Middle frontal gyrus (tissue), 1 donor: ENCODE data around the gene SRSF9.
A peak's percentile ranks its signal among the peaks of the same experiment; 100 is the strongest.
"Not testable (repeated sequence)": the region's sequence is repeated elsewhere in the genome, so short reads cannot be mapped to it uniquely, and the experiment has no call there.

Experiments used
- DNase-seq: peaks from one replicate; pipeline ENCODE4 v3.0.0-alpha.2; 2015; ENCODE audit warnings: low spot score; ENCODE audit errors: extremely low spot score

Gene SRSF9, protein sequence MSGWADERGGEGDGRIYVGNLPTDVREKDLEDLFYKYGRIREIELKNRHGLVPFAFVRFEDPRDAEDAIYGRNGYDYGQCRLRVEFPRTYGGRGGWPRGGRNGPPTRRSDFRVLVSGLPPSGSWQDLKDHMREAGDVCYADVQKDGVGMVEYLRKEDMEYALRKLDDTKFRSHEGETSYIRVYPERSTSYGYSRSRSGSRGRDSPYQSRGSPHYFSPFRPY

DNA sequence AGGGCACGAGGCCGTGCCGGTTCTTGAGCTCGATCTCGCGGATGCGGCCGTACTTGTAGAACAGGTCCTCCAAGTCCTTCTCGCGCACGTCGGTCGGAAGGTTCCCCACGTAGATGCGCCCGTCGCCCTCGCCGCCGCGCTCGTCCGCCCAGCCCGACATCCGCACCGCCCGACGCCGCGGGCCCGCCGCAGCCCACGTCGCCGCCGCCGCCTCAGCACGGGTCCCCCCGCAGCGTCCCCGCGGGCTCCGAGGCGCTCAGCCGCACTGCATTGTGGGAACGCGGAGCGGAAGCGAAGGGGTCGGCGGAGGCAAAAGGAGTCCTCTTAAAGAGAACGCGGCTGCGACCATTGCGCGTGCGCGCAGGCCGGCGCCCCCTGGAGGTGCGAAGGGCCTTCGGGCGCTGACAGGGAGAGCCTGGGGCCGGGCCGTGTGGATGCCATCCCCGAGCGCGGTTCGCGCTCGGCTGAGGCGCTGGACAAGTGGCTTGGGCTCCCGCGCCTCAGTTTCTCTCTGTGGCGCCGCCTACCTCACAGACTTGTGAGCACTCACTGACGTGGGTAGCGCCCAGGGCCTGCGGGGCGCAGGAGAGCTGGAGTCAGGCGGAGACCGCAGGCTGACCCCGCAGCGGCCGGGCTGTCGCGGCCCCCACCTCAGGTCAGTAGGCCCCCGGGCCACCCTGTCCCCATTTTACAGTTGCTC is at the start of gene SRSF9:
Gene SRSF9 (minus strand): TSS at position 299 of the 700 bp plus-strand sequence. CDS start 139 bp downstream, at position 160.
- peak; percentile 93 for DNase-seq

- not testable (repeated sequence) for DNase-seq
Measured at GRCh38 chr12:120519324-120519723, 49.8 kb upstream of the SRSF9 start.

DNA sequence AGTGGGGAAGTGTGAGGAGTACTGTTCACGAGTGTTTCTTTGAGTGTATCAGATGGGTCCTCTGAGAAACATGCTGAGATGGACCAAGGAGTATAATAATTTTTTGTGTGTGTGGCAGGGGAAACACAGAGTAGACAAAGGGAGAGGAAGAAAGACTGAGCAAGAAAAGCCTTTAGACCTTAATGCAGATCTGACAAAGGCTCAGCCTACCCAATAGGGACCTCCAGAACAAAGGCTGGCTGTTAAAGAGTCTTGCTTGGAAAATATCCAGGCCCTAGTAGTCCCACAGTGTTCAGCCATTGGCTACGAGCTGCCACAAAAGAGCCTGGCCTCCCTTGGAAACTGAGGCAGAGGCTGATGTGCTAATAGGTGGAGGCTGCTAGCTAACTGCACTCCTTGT is 45.9 kb upstream of the SRSF9 start:
- no peak for DNase-seq

DNA sequence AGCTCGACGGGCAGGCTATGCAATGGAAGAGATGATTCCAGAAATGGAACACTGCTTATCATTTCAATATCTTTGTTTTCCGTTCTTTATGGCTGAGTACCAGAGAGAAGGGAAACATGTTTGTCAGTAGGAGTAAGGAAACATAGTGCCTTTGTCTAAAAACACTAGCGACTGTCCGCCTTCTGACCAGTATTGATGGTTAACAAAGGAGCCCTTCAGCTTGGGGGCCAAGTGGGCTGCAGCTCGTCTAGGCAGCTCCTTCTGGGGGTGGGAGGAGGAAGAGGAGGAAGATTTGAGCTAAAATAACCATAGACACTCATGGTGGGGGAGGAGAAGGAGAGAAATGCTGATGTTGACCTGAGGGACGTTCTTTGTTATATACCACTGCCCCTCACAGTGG is 44.5 kb upstream of the SRSF9 start:
- DNase-seq, result no peak

- no peak for DNase-seq
Measured at GRCh38 chr12:120508537-120508936, 39.0 kb upstream of the SRSF9 start.

GRCh38 chr12:120504587-120504986 is 35.0 kb upstream of the SRSF9 start:
- no peak for DNase-seq

DNA sequence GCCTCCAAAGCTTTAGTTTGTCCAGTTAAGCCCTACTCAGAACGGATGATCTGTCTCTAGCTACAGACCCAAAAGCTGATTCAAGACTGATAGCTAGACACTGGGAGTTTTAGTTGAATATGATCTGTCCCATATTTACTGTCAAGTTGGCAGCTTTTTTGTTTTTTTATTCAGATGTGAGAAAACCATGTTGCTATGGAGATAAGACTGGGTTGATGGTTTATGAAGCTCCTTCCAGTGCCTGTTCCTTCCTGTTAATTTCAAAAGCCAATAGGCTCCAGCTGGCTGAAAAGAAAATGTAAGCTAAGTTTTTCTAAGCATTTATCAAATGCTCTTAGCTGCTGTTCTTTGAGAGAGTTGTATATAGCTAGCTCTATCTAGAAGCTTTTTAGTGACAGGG is 31.0 kb upstream of the SRSF9 start:
- DNase-seq, result no peak

GRCh38 chr12:120498870-120499515 is 29.4 kb upstream of the SRSF9 start:
- no peak for DNase-seq

DNA sequence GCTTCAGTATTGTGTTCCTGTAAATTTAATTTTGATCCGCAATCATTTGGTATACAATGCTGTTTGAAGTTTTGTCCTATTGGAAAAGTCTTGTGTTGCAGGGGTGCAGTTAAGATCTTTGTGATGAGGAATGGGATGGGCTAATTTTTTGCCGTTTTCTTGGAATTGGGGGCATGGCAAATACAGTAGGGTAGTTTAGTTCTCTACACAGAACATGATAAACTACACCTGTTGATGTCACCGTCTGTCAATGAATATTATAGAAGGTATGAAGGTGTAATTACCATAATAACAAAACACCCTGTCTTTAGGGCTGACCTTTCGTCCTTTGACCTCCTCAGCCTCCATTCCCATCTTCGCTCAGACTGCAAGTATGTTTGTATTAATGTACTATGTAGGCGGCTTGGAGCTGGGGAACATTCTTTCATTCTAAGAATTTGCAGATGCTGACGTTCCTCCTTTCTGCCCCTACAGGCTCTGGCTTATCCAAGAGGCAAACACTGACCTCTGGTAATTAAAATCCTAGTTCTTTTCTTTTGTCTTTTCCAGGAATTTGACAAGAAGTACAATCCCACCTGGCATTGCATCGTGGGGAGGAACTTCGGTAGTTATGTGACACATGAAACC is 28.1 kb upstream of the SRSF9 start:
- no peak for DNase-seq

GRCh38 chr12:120496413-120497340 is 27.1 kb upstream of the SRSF9 start:
- peak; percentile 71 for DNase-seq

- peak; percentile 88 for DNase-seq
Measured at GRCh38 chr12:120495731-120496412, 26.3 kb upstream of the SRSF9 start, which contains the start of gene DYNLL1. Gene DYNLL1 (plus strand): TSS chr12:120496113. CDS start chr12:120496422, 309 bp downstream.

GRCh38 chr12:120495186-120495730 is 25.7 kb upstream of the SRSF9 start:
- no peak for DNase-seq

GRCh38 chr12:120490833-120491512 is 21.4 kb upstream of the SRSF9 start:
- no peak for DNase-seq

DNA sequence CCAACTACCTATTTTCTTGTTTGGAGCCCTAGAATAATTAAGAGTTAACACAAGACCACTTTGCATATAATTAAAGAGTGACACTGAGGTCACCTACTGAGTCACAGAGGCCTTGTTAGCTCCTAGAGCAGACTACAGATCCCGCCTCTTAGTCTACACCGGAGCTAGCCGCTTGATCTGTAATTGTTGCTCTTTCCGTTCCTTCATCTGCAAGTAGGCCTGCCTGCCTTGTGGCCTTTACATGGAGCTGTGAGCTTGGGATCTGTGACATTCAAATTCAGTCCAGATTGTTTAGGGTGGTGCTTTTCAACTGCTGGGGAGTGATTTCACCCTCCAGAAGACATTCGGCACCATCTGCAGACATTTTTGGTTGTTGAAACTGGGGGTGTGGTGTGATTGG is 20.8 kb upstream of the SRSF9 start:
- no peak for DNase-seq

DNA sequence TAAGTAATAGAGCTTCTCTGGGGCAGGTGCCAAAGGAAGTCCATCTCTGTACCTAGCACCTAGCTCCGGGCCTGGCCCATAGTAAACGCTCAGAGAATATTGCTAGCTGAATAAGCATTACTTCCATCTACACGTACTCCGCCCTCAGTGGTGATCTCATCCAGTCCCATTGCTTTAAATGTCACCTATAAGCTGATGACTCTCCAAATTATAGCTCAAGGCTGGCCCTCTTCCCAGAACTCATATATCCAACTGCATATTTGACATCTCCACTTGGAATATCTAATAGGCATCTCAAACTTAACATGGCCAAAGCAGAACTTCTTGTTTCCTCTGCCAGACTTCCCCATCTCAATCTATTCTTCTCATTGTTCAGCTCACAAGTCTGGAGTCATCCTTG is 19.5 kb upstream of the SRSF9 start:
- no peak for DNase-seq

DNA sequence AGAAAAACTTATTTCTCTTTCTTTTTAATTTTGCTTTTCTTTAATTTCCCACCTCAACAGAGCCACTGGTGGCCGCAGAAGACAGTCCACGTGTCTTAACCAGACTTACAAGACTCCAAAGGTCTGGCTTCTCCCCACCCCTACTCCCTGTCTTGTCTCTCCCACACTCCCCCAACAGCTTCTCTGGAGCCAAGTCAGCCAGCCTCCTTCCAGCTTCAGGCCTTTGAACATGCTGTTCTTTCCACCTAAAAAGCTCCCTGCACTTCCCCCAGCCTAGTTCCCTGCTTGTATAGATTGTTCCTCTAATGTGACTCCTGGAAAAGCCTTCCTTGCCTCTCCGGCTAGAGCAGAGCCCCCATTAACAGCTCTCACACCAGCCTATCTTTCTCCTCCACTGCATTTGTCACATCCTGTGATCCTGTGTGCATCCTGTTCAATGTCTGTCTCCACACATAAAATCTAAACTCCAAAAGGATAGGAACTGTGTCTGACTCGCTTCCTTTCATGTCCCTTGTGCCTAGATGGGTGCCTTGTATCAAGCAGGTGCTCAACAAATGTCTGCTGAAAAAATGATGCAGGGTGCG is 18.6 kb upstream of the SRSF9 start:
- no peak for DNase-seq

DNA sequence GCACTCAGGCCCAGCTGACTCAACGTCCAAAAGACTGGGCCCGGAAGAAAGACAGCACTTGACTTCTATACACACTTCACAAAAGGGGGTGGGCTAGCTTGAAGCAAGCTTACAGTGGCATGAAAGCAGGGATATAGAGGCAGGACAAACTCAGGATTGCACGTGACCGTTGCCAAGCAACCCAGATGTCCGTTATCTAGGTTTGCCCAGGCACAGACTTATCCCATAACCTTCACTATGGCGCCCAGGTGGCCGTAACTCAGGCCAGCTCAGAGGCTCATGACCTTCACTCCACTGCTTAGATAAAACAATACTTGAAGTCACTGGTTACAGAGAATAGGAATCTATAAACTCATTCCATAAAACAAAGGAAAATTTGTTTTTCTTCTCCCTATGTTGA is 18.0 kb upstream of the SRSF9 start:
- not testable (repeated sequence) for DNase-seq

DNA sequence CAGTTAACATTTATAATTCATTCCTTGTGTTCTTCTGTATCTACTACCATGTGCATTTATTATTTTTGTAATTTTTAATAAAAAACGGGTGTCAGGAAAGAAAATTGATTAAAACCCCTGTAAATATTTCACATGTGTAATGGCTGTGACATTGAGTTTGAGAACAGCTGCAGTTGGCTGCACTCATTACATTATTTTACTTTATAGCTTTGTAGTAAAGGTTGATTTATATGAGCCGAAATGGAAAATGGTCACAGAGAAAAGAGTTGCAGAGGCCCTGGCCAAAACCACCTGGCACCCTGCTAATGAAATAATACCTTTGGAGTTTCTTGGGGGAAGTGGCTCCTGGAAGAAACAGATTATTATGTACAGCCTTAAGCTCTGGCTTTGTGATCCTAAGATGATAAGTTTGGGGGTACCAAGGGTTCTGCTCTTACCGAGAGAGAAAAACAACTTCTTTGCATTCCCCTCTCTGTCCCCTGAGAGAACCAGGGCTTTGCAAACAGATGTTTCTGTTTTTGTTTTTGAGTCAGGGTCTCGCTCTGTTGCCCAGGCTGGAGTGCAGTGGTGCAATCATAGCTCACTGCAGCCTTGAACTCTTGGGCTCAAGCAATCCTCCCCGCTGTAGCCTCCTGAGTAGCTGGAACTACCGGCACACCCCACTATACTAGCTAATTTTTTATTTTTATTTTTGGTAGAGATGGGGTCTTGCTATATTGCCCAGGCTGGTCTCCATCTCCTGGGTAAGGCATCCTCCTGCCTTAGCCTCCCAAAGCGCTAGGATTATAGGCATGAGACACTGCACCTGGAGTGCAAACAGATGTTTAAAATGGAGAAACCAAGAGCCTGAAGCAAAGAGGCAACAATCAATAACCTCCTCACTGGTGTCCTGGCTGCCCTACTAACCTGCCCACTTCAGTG is 16.7 kb upstream of the SRSF9 start:
- DNase-seq, result no peak
